ENCODE data around the gene CXCL5.
"Not testable (repeated sequence)": the region's sequence is repeated elsewhere in the genome, so short reads cannot be mapped to it uniquely, and the experiment has no call there.

The CXCL5 gene

DNA sequence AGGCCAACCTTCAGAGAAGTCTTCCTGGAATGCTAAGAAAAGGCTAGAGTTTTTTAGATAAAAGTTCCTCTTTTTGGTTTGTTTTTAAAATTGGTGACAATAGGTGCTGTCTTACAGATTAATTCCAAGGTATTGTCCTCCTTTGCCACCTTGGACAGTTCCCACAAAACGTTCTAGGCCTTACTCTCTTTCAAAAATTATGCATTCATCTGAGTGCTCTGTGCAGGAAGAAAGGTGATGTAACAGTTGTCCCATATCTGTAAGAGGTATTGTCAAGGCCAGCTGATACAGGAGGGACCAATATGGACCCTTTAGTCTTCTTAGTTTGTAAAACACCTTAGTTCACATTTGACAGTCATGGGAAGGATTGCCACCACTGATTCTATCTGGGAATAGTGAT, 15.9 kb upstream of the CXCL5 start:
- no peak for DNase-seq

DNA sequence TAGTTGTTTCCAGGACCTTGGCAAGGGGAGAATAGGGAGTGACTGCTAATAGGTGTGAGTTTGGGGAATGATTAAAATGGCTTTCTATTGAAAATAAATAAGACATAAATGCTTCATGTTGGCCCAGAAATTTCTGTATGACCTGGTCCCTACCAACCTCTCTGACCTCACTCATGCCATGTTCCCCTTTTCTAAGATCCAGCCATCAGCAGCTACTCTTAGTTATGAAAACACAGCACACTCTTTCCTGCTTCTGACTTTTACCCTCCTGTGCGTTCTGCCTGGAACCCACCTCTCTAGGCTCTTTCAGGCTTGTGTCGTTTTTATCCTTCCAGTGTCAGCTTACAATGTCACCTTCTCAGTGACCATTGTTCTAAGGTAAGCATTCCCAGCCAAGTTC, 14.8 kb upstream of the CXCL5 start:
- no peak for DNase-seq

DNA sequence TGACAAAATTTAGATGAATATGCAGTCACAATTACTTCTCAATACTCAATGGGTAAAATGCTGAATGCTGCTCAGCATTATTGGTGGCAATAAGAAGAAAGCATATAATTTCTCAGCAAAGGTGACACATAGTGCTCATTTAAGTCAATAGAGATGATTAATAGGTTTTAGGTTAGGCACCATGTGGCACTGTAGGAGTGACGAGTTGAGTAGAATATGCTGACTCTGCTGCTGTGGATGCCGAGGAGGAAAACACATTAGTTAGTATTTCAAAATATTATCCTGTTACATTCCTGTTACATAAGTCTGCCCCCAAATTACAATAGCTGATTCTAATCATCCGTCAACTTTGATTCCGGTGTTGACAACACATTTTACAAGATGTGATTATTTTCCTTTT, 13.7 kb upstream of the CXCL5 start:
- no peak for DNase-seq

DNA sequence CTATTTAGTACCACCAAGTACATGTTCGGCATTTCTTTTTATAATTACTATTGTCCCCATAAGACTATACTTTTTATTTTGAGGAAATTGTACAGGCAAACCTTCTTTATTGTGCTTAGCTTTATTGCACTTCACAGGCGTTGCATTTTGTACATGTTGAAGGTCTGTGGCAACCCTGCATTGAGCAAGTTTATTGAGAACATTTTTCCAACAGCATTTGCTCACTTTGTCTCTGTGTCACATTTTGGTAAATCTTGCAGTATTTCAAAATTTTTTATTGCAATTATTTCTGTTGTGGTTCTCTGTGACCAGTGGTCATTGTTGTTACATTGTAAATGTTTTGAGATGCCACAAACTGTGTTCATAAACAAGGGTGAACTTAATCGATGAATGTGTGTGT, 10.8 kb upstream of the CXCL5 start:
- DNase-seq = no peak

DNA sequence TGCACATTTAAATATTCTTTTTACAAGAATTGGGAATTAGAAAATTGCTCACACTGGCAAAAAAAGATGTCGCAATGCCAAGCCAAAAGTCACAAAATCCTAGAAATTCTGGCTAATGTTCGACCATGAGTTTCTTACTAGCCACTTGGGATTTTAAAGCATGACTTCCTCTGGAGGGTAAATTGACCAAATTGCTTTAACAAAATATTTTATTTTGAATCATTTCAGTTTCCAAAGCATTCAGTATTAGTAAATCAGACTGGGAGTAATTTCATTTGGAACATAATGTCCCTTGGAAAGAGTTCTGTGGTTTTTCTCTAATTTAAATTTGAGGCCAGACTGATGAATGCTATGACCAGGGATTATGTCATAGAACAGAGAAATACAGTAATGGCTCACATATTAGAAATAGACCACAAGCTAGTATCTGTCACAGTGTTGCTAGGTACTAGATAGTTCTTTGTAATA, 7.6 kb upstream of the CXCL5 start:
- no peak for DNase-seq

DNA sequence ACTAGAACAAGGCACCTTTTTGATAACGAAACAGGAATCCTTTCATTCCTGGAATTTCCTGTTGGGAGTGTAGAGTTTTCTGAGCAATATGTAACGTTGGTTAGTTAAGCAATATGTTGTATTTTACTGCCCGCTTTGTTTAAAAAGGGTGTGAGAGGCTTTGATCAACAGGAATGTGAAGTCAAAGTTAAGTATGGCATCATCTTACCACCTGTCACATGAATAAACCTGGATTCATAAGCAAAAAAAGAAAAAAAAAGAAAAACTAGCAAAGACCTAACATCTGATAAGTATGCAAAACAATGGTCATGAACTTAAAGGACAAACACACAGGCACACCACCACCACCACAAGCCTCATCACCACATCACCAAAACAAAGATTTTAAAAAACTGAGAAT, 7.1 kb upstream of the CXCL5 start:
- DNase-seq = no peak

DNA sequence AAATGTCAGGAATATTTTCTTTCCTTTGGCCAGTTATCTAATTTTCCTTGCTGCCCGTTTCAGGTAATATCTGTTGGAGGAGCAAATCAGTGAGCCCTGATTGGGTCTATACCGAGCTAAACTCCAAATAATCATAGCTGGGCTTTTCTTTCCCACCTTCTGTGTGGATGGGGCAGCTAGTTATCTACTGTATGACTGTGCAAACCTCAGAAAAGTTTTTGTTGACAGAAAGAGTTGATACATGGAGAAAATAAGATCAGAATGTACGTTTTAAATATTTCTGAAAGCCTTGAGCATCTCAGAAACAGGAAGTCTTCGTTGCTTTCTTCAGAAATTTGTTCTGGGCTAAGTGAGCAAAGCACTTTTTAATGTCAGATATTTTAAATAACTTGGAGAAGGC, 6.2 kb upstream of the CXCL5 start:
- no peak for DNase-seq

DNA sequence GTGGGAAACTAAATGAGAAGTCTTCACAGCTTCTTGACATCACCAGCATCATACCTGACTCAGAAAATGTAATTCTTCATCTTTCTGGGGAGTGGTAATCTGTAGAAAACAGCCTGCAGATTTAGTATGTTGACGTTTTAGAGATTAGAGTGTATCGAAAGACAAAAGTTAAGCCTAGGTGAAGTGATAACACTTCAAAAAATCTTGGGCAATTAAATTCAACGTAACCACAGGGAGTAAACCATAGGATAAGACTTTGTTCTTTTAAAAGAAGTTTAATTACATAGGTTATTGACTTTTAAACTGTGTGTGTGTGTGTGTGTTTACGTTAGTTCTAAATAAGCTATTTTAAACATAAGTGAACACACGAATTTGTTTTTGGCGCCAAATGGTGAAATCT, 1.8 kb upstream of the CXCL5 start:
- DNase-seq = no peak

DNA sequence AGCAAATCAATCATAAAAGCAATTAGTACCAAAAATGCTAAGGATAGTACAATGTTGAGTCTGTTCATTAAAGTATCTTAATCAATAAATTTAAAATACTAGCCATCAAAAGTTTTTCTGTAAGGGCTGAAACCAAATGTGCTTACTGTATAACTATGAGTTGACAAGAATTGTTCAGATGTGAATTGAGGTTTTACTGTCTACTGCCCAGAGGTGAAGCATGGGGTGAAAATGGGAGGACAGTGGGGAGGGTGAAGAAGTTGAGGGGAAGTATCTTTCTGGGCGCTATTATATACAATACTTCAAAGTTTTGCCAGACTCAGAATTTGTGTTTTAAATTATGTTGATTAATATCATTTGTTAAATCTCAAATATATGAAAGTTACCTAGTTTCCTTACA, 6.4 kb downstream of the CXCL5 start:
- no peak for DNase-seq

DNA sequence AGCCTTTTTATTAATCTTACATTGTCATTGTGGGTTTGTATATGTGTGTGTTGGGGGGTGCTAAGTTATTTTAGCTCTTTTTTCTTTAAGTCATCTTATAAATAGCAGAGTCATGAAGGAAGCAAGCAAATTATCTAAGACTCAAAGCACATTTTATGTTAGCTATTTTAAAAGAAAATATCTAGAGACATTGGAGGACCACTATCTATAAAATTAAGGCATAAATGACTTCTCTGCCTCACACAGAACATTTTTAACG, 6.8 kb downstream of the CXCL5 start:
- DNase-seq = no peak

DNA sequence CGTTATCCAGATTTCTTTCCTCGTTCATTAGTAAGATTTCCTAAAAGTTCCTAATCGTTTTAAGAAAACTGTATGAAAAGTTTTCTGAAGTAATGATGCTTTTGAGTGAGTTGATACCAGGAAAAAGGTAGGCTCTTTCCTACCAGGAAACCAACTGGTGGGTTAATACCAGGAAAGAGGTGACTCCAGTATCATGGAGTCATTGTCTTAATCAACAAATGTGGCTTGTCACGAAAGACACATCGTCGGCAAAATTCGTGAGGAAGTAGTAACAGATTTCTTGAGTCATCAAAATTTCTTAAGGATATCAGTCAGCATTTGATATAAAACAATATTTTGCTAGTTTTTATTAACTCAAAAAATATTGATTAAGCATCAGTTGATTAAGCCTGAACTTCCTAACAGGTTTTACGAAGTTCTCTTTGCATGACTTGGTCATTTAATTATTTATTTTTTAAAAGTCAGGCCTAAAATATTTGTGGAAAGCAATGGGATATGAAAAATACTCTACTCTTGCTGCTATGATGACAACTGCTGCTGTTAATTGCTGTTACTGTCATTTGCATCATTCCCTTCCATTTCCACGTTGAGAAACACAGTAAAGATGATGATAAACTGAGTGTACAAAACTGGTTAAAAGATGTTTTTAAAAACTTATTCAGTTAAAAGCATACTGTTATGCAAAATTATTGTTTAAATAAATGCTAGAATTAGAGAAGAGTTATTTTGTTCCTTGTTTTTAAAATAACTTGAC, 7.3 kb downstream of the CXCL5 start:
- DNase-seq = no peak

DNA sequence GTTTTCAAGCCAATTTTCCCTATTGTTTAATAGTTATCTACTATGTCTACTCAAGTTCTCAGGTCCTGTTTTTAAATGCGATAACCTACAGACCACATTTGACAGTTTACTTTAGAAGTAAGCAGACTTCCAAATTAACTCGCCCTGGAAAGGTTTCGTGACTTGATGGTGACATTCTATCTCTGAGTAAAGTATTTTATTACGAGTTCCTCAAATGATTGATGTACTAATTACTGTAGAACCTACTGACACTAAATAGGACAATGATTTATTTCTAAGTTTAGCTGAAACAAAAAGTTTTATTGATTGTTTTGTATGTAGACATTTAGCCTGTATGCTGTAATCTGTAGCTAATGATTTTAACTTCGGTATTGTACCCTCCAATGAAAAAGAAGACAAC, 8.5 kb downstream of the CXCL5 start:
- no peak for DNase-seq

DNA sequence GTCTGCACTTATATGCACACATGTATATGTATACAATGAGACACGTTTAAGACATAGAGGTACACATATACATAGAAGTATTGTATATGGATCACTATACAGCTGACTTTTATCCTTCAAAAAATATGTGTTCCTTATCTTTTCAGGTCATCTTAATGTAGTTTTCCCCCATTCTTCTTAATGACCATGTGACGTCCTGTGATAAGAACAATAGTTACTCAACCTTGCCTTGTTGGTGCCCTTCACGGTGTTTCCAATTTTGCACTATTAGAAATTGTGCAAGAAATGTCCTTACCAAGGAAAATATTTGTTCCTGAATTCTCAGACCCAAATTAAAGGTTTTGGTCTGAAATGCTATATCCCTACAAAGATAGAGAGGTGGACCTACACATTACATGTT, 9.4 kb downstream of the CXCL5 start:
- no peak for DNase-seq

DNA sequence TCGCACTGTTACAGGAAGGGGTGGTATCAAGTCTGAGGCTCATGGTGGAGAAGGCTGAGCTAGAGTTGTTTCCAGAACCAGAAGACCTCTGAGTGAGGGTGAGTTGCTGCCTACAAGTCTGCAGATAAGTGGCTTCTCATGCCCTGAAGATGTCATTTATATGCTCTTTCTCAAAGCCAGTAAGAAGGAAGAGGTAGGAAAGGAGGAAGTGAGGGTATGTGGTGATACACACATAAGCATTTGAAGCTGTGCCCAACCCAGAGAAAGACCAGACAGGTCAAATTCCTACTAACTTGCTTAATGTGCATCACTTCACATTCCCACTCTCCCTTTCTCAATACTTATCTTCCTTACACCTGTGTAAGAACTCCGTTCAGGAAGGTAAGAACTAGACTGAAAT, 10.4 kb downstream of the CXCL5 start, which contains the start of gene PPBP:
Gene PPBP (minus strand): TSS at position 130 of the 400 bp plus-strand sequence. CDS start 87 bp downstream, at position 43.
- no peak for DNase-seq

DNA sequence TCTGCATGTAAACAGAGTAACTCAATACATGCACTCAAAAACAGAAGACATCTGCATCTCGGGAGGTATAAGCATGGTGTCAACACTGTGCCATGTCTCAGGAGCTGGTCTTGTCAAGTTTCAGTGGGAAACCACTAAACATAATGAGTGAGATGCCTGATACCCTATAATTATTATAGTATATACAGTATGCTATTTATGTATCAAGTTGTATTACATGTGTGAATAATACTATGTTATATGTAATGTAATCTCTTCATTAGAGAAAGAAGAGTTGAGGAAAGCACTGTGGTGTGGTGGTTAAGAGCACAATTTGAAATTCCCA, 13.0 kb downstream of the CXCL5 start:
- DNase-seq = no peak

DNA sequence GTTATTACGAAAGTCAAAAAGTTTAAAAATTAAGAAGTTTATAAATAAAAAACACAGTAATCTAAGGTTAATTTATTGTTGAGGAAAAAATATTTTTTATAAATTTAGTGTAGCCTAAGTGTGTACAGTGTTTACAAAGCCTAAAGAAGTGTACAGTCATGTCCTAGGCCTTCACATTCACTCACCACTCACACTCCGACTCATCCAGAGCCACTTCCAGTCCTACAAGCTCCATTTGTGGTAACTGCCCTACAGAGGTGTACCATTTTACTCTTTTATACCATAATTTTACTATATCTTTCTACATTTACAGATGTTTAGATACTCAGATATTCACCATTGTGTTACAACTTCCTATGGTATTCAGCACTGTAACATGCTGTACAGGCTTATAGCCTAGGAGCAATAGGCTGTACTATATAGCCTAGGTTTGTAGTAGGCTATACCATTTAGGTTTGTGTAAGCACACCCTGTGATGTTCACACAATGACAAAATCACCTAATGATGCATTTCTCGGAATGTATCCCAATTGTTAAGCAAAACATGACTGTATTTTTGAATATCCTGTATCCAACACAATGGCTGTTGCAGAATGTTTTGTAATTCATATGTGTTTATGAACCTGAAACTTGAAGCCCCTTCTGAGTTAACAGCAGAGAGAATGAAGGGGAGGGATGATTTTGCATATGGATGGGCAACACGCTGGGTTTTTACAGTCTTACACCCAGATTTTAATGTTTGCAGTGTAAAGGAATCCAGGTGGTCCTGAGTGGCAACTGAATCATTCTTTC, 13.5 kb downstream of the CXCL5 start:
- DNase-seq = no peak

DNA sequence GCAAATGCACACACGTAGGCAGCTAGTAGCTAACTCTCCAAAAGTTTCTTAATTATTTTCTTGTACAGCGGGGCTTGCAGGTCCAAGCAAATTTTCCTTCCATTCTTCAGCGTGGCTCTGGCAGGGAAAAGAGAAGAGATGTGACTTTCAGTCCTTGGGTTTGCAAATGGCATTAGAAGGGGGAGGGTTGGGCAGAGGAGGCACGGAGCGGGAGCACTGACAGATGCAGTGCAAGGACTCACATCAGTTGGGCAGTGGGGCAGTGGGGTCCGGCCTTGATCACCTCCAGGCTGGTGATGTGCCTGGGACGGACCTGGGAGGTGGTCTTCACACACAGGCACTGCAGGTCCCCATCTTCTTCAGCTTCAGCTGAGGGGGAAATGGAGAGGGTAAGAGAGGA, 17.3 kb downstream of the CXCL5 start:
- DNase-seq = not testable (repeated sequence)

DNA sequence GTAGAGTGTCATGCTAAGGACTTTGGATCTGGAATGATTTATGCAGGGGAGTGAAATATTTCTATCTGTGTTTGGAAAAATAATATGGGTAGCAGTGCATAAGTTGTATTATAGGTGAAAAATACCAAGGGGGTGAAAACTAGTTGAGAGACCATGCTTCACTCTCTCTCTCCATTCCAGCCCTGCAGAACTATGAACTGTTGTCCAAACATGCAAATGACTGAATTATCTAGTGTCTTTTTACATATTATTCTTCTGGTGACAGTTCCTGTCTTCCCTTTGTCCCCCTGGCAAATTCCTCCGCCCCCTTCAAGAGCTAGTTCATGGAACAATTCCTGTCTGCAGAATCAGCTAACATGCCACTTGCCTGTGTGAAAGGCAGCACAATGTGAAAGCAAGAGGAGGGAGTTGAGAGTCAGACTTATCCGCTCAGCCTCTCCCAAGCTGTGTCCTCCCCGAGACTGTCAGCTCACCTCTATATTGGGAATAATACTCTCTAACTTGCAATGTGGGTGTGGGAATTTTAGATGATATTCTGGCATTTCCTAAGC, 19.0 kb downstream of the CXCL5 start:
- no peak for DNase-seq

DNA sequence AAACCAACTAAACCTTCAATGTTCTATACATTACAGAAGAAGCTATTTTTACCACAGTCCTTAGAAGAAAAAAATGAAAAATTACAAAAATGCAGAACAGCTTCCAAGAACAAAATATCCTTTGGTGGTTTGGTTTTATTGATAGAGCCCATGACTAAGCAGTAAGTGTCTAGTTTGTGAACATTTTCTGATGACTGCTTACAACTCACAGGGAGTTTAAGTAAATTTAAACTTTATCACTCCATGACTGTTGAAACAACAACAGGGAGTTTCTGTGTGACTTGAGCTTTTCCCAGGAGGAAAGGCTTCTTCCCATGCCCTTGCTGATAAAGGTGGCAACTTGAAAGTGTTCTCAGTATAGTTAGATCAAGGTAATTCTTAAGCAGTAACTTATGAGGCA, 19.6 kb downstream of the CXCL5 start:
- DNase-seq = no peak

DNA sequence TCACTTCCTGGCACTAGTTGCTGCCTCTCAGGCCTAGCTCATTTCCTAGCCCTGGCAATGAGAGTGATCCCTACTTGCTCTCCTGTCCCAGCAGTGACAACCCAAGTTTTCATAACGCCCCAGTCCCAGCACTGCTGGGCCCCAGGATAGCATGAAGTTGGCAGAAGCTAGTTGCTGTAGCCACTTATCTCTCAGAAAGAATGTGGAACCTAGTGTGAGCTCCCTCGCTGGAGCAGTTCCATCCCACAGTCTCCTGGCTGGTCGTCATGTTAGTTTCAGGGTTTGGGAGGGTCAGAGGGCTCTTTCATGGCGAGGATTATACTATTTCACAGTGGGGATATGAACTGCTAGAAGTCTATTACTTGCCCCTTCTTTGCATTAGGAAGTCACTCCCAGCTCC, 21.8 kb downstream of the CXCL5 start:
- no peak for DNase-seq

DNA sequence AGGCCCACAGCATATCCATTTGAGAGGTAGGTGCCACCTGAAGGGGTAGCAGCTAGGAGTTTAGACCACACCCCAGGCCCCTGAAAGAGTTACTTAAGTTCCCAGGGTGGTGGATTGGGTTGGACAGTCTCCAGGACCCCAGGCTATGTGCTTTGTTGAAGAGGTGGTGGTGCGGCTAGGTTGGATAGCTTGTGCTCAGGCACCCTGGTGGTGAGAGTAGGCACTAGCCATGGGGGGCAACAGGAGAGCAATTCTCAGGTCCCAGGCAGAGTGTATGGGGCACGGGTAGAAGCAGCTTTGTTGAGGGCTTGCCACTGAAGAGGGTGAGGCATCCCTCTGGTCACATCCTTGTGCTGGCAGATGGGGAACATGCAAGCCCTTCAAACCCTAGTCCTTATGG, 22.3 kb downstream of the CXCL5 start:
- no peak for DNase-seq

DNA sequence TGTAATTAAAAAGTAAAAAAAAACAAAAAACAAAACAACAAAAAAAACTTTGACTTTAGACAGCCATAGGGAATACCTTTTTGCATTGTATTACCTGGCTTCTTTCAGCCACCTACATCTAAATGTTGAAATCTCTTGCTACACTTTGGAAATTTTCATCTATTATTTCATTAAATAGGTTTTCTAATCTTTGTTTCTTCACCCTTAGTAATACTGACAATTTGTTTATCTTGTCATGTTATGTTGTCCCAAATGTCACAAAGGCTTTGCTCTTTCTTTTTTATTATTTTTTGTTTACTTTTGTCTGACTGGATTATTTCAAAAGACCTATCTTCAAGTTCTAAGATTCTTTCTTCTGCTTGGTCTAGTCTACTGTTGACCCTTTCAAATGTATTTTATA, 24.1 kb downstream of the CXCL5 start:
- no peak for DNase-seq

DNA sequence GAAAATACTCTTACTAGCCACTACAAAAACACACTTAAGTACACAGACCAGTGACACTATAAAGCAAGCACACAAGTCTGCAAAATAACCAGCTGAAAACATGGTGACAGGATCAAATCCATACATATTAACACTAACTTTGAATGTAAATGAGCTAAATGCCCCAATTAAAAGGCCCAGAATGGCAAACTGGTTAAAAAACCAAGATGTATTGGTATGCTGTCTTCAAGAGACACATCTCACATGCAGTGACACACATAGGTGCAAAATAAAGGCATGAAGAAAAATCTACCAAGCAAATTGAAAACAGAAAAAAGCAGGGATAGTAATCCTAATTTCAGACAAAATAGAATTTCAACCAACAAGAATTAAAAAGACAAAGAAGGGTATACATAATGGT, 27.5 kb downstream of the CXCL5 start:
- no peak for DNase-seq

DNA sequence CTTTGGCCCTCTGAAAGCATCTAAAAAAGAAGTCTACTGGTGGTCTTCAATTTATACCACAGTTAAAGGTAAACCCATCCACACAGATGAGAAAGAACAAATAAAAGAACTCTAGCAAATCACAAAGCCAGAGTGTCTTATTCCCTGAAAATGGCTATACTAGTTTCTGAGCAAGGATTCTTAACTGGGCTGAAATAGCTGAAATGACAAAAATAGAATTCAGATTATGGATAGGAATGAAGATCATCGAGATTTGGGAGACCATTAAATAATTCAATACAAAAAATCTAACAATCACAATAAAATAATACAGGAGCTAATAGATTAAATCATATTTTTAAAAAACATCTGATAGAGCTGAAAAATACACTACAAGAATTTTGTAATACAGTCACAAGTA, 28.5 kb downstream of the CXCL5 start:
- no peak for DNase-seq

DNA sequence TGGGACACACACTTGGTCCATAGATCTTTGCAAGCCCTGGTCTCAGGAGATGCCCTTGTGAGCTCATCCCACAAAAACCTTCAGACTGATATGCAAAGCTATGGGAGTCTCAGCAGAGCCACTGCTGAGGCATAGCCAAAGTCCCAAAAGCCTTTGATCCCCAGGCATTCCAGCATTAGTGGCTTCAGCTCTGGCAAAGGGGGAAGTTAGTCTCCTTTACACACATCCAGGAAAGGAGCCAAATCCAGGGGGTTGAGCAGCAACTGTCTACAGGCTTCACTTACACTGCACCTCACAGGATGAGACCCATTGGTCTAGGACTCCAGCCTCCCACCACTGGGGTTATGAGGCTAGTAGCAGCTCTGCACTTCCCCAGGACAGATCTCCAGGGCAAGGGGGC, 30.6 kb downstream of the CXCL5 start:
- no peak for DNase-seq
